CD14-positive monocyte (primary cell): ENCODE data around the gene ZFP64. TPM values are rescaled to one million over a fixed set of nuclear protein-coding genes. Genes with fewer than 3 reads are reported as not detected.
"Not testable (repeated sequence)": the region's sequence is repeated elsewhere in the genome, so short reads cannot be mapped to it uniquely, and the experiment has no call there.

Experiments
- DNase-seq, 3 donors: peaks; one replicate each; pipeline ENCODE4 v3.0.0-alpha.2; 2011 to 2022
- H2AFZ ChIP-seq: 2 replicates; pipeline ENCODE4 v1.6.0; 2012; ENCODE audit warnings: mild to moderate bottlenecking, low read depth, low read length, inconsistent platforms; ENCODE audit not compliant: insufficient read depth, poor library complexity, severe bottlenecking
- H3K27ac ChIP-seq, 2 donors: 1 replicate in 1 of 2; 2 replicates in 1 of 2; pipeline ENCODE4 v1.5.1; 2012 to 2013; ENCODE audit warnings: low read length in 2 of 2, control low read depth in 1 of 2, inconsistent platforms in 1 of 2, low read depth in 1 of 2, mild to moderate bottlenecking in 1 of 2
- H3K27me3 ChIP-seq, 2 donors: one replicate each; pipeline versions ENCODE4 v1.6.0 to v1.6.1; 2011 to 2013; ENCODE audit warnings: low read length in 2 of 2; ENCODE audit not compliant: control insufficient read depth in 2 of 2, insufficient read depth in 2 of 2
- H3K36me3 ChIP-seq, 2 donors: replicated peaks in 1 of 2; 1 replicate in 1 of 2; 2 replicates in 1 of 2; pipeline versions ENCODE4 v1.5.1 to v1.6.1; 2012 to 2013; ENCODE audit warnings: low read length in 2 of 2, control low read depth in 1 of 2, inconsistent platforms in 1 of 2, mild to moderate bottlenecking in 1 of 2; ENCODE audit not compliant: insufficient read depth in 2 of 2, control insufficient read depth in 1 of 2
- H3K4me1 ChIP-seq, 2 donors: 1 replicate in 1 of 2; 2 replicates in 1 of 2; pipeline versions ENCODE4 v1.5.1 to v1.6.1; 2012 to 2013; ENCODE audit warnings: low read length in 2 of 2, control low read depth in 1 of 2, inconsistent platforms in 1 of 2, mild to moderate bottlenecking in 1 of 2, moderate library complexity in 1 of 2; ENCODE audit not compliant: insufficient read depth in 2 of 2, control insufficient read depth in 1 of 2
- H3K4me2 ChIP-seq: replicated peaks from 2 replicates; pipeline ENCODE3; 2012; ENCODE audit warnings: low read length, moderate library complexity, mild to moderate bottlenecking; ENCODE audit not compliant: poor library complexity, severe bottlenecking; ENCODE audit errors: extremely low read depth
- H3K4me3 ChIP-seq, 3 experiments: fragments of 200-600 bp in 1 of 3; sonication (generic) in 1 of 3; replicated peaks in 1 of 3; 1 replicate in 2 of 3; 2 replicates in 1 of 3; pipeline ENCODE4 v1.5.1; 2011 to 2013; ENCODE audit warnings: low read length in 3 of 3, mild to moderate bottlenecking in 3 of 3, control low read depth in 2 of 3, low read depth in 2 of 3, inconsistent platforms in 1 of 3, moderate library complexity in 1 of 3
- H3K79me2 ChIP-seq: 2 replicates; pipeline ENCODE4 v1.6.0; 2012; ENCODE audit warnings: mild to moderate bottlenecking, control low read depth, inconsistent platforms, low read length, moderate library complexity; ENCODE audit not compliant: insufficient read depth
- H3K9ac ChIP-seq: 2 replicates; pipeline ENCODE4 v1.6.0; 2017; ENCODE audit warnings: low read length, mild to moderate bottlenecking; ENCODE audit not compliant: insufficient read depth, poor library complexity, severe bottlenecking
- H3K9me3 ChIP-seq, 2 donors: replicated peaks in 1 of 2; 1 replicate in 1 of 2; 2 replicates in 1 of 2; pipeline versions ENCODE4 v1.5.1 to v1.6.1; 2012 to 2013; ENCODE audit warnings: low read length in 2 of 2, control low read depth in 1 of 2; ENCODE audit not compliant: control insufficient read depth in 1 of 2, insufficient read depth in 1 of 2
- H4K20me1 ChIP-seq: 2 replicates; pipeline ENCODE4 v1.6.0; 2012; ENCODE audit warnings: mild to moderate bottlenecking, low read length, control low read depth, moderate library complexity; ENCODE audit not compliant: insufficient read depth
- H3K27ac Mint-ChIP-seq, 7 donors: one replicate each; pipeline ENCODE4 v1.8.0; 2020; ENCODE audit warnings: mild to moderate bottlenecking in 7 of 7, mixed read lengths in 7 of 7, moderate library complexity in 6 of 7, inconsistent platforms in 2 of 7
- H3K27me3 Mint-ChIP-seq, 3 donors: one replicate each; pipeline ENCODE4 v1.8.0; 2021 to 2022; ENCODE audit warnings: low read depth in 3 of 3, mild to moderate bottlenecking in 3 of 3, mixed read lengths in 3 of 3, moderate library complexity in 3 of 3, inconsistent platforms in 1 of 3
- H3K36me3 Mint-ChIP-seq, 2 donors: one replicate each; pipeline ENCODE4 v1.8.0; 2020; ENCODE audit warnings: mixed read lengths in 2 of 2, inconsistent platforms in 1 of 2, mild to moderate bottlenecking in 1 of 2
- H3K4me1 Mint-ChIP-seq: one replicate; pipeline ENCODE4 v1.8.0; 2020; ENCODE audit warnings: mild to moderate bottlenecking, mixed read lengths
- H3K4me3 Mint-ChIP-seq, 2 donors: one replicate each; pipeline ENCODE4 v1.8.0; 2020; ENCODE audit warnings: mild to moderate bottlenecking in 2 of 2, mixed read lengths in 2 of 2, moderate library complexity in 1 of 2
- H3K9me3 Mint-ChIP-seq, 7 donors: one replicate each; pipeline ENCODE4 v1.8.0; 2020 to 2022; ENCODE audit warnings: mixed read lengths in 7 of 7, mild to moderate bottlenecking in 6 of 7, moderate library complexity in 6 of 7, inconsistent platforms in 2 of 7
- WGBS: methylation state at CpG from one replicate; pipeline ENCODE4 v1.1.5; 2013; ENCODE audit warnings: missing lambda C conversion rate; ENCODE audit not compliant: insufficient coverage; 5-methylcytosine and 5-hydroxymethylcytosine counted together
- intact Hi-C, 2 donors: fragments of 100-400 bp; cut with micrococcal nuclease; formaldehyde crosslinking; loops; one replicate each; pipeline versions ENCODE4 v1.15.0 to v1.15.1; 2023
- polyA plus RNA-seq, 3 donors: library from polyadenylated mRNA; depleted of rRNA in 1 of 3; unstranded in 2 of 3; stranded (reverse) in 1 of 3; fragments of 300-500 nt in 2 of 3; fragments of >200 nt in 1 of 3; fragmentation: Illumina TruSeq in 2 of 3; gene quantifications; 1 replicate in 2 of 3; 2 replicates in 1 of 3; pipeline ENCODE4 v1.2.3, GENCODE V29; 2012 to 2021
- TF ChIP-seq, protein P1 (sequence below): fragments of 200-600 bp; IDR thresholded peaks from one replicate; pipeline ENCODE4 v1.8.0; 2022; ENCODE audit warnings: antibody characterized with exemption, mild to moderate bottlenecking

The ZFP64 gene
- polyA plus RNA-seq, 3 donors = 2.9 to 7.3 (median 4.9) TPM

DNA sequence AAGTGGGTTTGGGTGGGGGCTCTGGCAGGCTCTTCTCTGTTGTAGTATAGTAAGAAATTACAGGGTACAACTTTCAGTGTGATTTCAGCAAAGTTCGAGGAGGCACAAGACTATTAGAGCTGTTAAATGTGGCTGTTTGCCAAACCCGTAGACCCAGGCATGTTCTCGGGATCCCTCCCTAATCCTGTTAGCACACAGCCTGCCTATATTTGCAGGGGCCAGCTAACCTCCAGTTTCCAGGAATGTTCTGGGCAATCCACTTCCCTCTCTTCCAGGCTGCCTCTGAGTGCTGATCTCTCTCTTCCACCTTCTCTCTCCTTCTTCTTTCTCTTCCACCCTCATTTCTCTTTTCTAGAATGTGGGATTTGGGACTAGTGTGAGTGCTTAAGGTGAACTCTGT, 34.8 kb upstream of the ZFP64 start:
- Histone ChIP-seq H3K36me3 (no peaks in the 10 kb centered on the region), H4K20me1 (no peaks in the 10 kb centered on the region)
- WGBS = no CpG with 5 or more reads among the region's 3 CpGs

DNA sequence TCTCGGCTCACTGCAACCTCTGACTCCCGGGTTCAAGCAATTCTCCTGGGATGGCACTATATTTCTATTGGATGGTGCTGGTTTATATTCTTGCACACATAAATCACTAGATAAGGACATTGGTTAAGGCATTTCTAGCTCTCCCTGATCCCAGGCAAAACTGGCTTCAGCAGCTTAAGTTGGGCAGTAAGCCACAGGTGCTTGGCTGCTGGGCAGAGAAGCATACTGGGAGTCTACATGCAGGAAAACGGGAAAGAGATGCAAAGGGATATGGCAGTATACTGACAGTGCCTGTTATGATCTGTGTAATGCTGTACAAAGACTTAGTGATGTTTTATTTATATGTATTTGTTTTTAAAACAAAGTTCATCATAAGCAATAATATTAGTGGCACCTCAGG, 33.3 kb upstream of the ZFP64 start:
- H3K79me2 ChIP-seq = no peaks in the 10 kb centered on the region
- no peaks in the 10 kb centered on the region for H3K36me3 ChIP-seq
- no peaks in the 10 kb centered on the region for H3K4me1 ChIP-seq
- H3K36me3 Mint-ChIP-seq = no peaks in the 10 kb centered on the region
- no peak overlapping the region for H3K4me3 Mint-ChIP-seq
- H4K20me1 ChIP-seq = no peaks in the 10 kb centered on the region
- H3K9ac ChIP-seq = no peak overlapping the region
- WGBS = no CpG with 5 or more reads among the region's 3 CpGs
- H3K27ac Mint-ChIP-seq = no peak overlapping the region
- H3K9me3 Mint-ChIP-seq = peaks cover 12 to 23% (median 18%) of the 10 kb centered on the region in 7 donors
- H2AFZ ChIP-seq = no peak overlapping the region
- no peaks in the 10 kb centered on the region for H3K27me3 ChIP-seq
- intact Hi-C loops = no loop called here
- TF ChIP-seq, protein P1, sequence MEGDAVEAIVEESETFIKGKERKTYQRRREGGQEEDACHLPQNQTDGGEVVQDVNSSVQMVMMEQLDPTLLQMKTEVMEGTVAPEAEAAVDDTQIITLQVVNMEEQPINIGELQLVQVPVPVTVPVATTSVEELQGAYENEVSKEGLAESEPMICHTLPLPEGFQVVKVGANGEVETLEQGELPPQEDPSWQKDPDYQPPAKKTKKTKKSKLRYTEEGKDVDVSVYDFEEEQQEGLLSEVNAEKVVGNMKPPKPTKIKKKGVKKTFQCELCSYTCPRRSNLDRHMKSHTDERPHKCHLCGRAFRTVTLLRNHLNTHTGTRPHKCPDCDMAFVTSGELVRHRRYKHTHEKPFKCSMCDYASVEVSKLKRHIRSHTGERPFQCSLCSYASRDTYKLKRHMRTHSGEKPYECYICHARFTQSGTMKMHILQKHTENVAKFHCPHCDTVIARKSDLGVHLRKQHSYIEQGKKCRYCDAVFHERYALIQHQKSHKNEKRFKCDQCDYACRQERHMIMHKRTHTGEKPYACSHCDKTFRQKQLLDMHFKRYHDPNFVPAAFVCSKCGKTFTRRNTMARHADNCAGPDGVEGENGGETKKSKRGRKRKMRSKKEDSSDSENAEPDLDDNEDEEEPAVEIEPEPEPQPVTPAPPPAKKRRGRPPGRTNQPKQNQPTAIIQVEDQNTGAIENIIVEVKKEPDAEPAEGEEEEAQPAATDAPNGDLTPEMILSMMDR = no peak
- peaks cover 15 to 17% of the 10 kb centered on the region in 2 donors for H3K9me3 ChIP-seq
- H3K4me3 ChIP-seq = no peak overlapping the region
- no peak for DNase-seq
- no peak overlapping the region for H3K27ac ChIP-seq
- H3K4me2 ChIP-seq = no peak overlapping the region
- peaks cover 0 to 6% (median 6%) of the 10 kb centered on the region in 3 donors for H3K27me3 Mint-ChIP-seq
- H3K4me1 Mint-ChIP-seq = no peaks in the 10 kb centered on the region

More for the DNA sequence above, 34.8 kb upstream of the ZFP64 start:
- no peak overlapping the region for H3K4me3 Mint-ChIP-seq
- H3K36me3 Mint-ChIP-seq = no peaks in the 10 kb centered on the region
- H3K9me3 ChIP-seq = peaks cover 3 to 4% of the 10 kb centered on the region in 2 donors
- H3K27me3 ChIP-seq = no peaks in the 10 kb centered on the region
- peaks cover 4 to 11% (median 7%) of the 10 kb centered on the region in 7 donors for H3K9me3 Mint-ChIP-seq
- intact Hi-C loops = no loop called here
- no peak for DNase-seq
- TF ChIP-seq, protein P1 = no peak
- no peak overlapping the region for H3K27ac Mint-ChIP-seq
- no peak overlapping the region for H3K4me2 ChIP-seq
- no peak overlapping the region for H3K27ac ChIP-seq
- no peak overlapping the region for H2AFZ ChIP-seq
- no peak overlapping the region for H3K4me3 ChIP-seq
- no peaks in the 10 kb centered on the region for H3K4me1 ChIP-seq
- H3K4me1 Mint-ChIP-seq = no peaks in the 10 kb centered on the region
- H3K9ac ChIP-seq = no peak overlapping the region
- H3K79me2 ChIP-seq = no peaks in the 10 kb centered on the region
- H3K27me3 Mint-ChIP-seq = peaks cover 0 to 8% (median 6%) of the 10 kb centered on the region in 3 donors

DNA sequence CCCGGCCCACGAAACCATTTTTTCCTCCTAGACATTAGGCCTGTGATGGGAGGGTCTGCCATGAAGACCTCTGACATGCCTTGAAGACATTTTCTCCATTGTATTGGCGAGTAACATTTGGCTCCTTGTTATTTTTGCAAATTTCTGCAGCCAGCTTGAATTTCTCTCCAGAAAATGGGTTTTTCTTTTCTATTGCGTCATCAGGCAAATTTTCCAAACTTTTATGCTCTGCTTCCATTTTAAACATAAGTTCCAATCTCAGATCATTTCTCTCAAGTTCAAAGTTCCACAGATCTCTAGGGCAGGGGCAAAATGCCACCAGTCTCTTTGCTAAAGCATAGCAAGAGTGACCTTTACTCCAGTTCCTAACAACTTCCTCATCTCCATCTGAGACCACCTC, 29.8 kb upstream of the ZFP64 start:
- H3K27me3 Mint-ChIP-seq, DNase-seq, H3K9ac ChIP-seq, H3K36me3 ChIP-seq, H3K27ac Mint-ChIP-seq, H3K79me2 ChIP-seq, H2AFZ ChIP-seq, H3K4me1 Mint-ChIP-seq, intact Hi-C loops, H3K27me3 ChIP-seq, H3K36me3 Mint-ChIP-seq, H3K4me3 Mint-ChIP-seq, H3K4me1 ChIP-seq, H3K4me2 ChIP-seq, H4K20me1 ChIP-seq, H3K27ac ChIP-seq, H3K4me3 ChIP-seq: not testable (repeated sequence)
- WGBS = 93% methylated on average over 2 of the region's 4 CpGs
- H3K9me3 Mint-ChIP-seq = peaks cover 17 to 34% (median 30%) of the 10 kb centered on the region in 7 donors
- H3K9me3 ChIP-seq = peaks cover 23 to 24% of the 10 kb centered on the region in 2 donors
